ENCODE data around the gene OR2T1.
"Not testable (repeated sequence)": the region's sequence is repeated elsewhere in the genome, so short reads cannot be mapped to it uniquely, and the experiment has no call there.

OR2T1 gene

GRCh38 chr1:248402748-248403147 is at the start of gene OR2T1:
OR2T1 (plus strand) TSS chr1:248403048; CDS start chr1:248406148, 3,100 bp downstream.
- DNase-seq, result no peak

GRCh38 chr1:248359415-248359814 is 43.4 kb upstream of the OR2T1 start:
- no peak for DNase-seq

- no peak for DNase-seq
Observed at GRCh38 chr1:248361121-248361715, 41.6 kb upstream of the OR2T1 start, which contains the start of gene OR2T4. OR2T4 (plus strand) TSS chr1:248361665; CDS start chr1:248361665, 0 bp downstream.

GRCh38 chr1:248366609-248367008 is 36.2 kb upstream of the OR2T1 start:
- no peak for DNase-seq

GRCh38 chr1:248372394-248372793 is 30.5 kb upstream of the OR2T1 start:
- DNase-seq, result no peak

GRCh38 chr1:248373761-248374160 is 29.1 kb upstream of the OR2T1 start:
- no peak for DNase-seq

GRCh38 chr1:248375446-248375845 is 27.4 kb upstream of the OR2T1 start, which contains the start of gene OR2T6:
OR2T6 (plus strand) TSS chr1:248375746; CDS start chr1:248387609, 11,863 bp downstream.
- DNase-seq, result no peak

- DNase-seq, result no peak
Observed at GRCh38 chr1:248376916-248377315, 25.9 kb upstream of the OR2T1 start.

- no peak for DNase-seq
Observed at GRCh38 chr1:248380854-248381253, 22.0 kb upstream of the OR2T1 start.

- no peak for DNase-seq
Observed at GRCh38 chr1:248388426-248388825, 14.4 kb upstream of the OR2T1 start.

GRCh38 chr1:248393050-248393449 is 9.8 kb upstream of the OR2T1 start:
- no peak for DNase-seq

- no peak for DNase-seq
Observed at GRCh38 chr1:248404024-248404423, 1.2 kb downstream of the OR2T1 start.

- no peak for DNase-seq
Observed at GRCh38 chr1:248406721-248407692, 4.2 kb downstream of the OR2T1 start.

- DNase-seq, result no peak
Observed at GRCh38 chr1:248416226-248416625, 13.4 kb downstream of the OR2T1 start.

- DNase-seq, result no peak
Observed at GRCh38 chr1:248417854-248418253, 15.0 kb downstream of the OR2T1 start.

- DNase-seq, result no peak
Observed at GRCh38 chr1:248421384-248421783, 18.5 kb downstream of the OR2T1 start.

- not testable (repeated sequence) for DNase-seq
Observed at GRCh38 chr1:248427526-248428191, 24.8 kb downstream of the OR2T1 start.

GRCh38 chr1:248428192-248428533 is 25.3 kb downstream of the OR2T1 start:
- DNase-seq, result not testable (repeated sequence)

GRCh38 chr1:248431683-248432082 is 28.8 kb downstream of the OR2T1 start:
- DNase-seq, result not testable (repeated sequence)

GRCh38 chr1:248432201-248432600 is 29.4 kb downstream of the OR2T1 start:
- not testable (repeated sequence) for DNase-seq

- not testable (repeated sequence) for DNase-seq
Observed at GRCh38 chr1:248433811-248434415, 31.1 kb downstream of the OR2T1 start.

GRCh38 chr1:248434913-248435312 is 32.1 kb downstream of the OR2T1 start:
- DNase-seq, result not testable (repeated sequence)

- not testable (repeated sequence) for DNase-seq
Observed at GRCh38 chr1:248436303-248436702, 33.5 kb downstream of the OR2T1 start.

Measured in fibroblast of upper back skin (primary cell).